ENCODE measurements around the gene TNFRSF21.
"Not testable (repeated sequence)": the region's sequence is repeated elsewhere in the genome, so short reads cannot be mapped to it uniquely, and the experiment has no call there.

- TF ChIP-seq CTCF, POLR2A (IDR thresholded peaks at IDR 0.05): not testable (repeated sequence)
Measured at GRCh38 chr6:47223251-47223650, 86.5 kb downstream of the TNFRSF21 start.

All from lower leg skin (tissue), 3 donors.